Mesothelial cell of epicardium (in vitro differentiated cells): ENCODE measurements around the gene HEPN1. TPM values are rescaled to one million over a fixed set of nuclear protein-coding genes. Genes with fewer than 3 reads are reported as not detected.
A peak's percentile ranks its signal among the peaks of the same experiment; 100 is the strongest.

Source experiments
- DNase-seq, 2 experiments: peaks; one replicate each; pipeline ENCODE4 v3.0.0; 2021; ENCODE audit warnings: low spot score in 2 of 2; ENCODE audit not compliant: unreplicated experiment in 2 of 2
- H3K27ac Mint-ChIP-seq: 2 replicates; pipeline ENCODE4 v1.8.0; 2021; ENCODE audit warnings: mixed read lengths
- H3K27me3 Mint-ChIP-seq: 2 replicates; pipeline ENCODE4 v1.8.0; 2021; ENCODE audit warnings: low read depth, mixed read lengths
- H3K36me3 Mint-ChIP-seq: 2 replicates; pipeline ENCODE4 v1.8.0; 2021; ENCODE audit warnings: mixed read lengths
- H3K4me1 Mint-ChIP-seq: 2 replicates; pipeline ENCODE4 v1.8.0; 2021; ENCODE audit warnings: mixed read lengths
- H3K4me3 Mint-ChIP-seq: 2 replicates; pipeline ENCODE4 v1.8.0; 2021; ENCODE audit warnings: mild to moderate bottlenecking, moderate library complexity, mixed read lengths
- H3K9me3 Mint-ChIP-seq: 2 replicates; pipeline ENCODE4 v1.8.0; 2021; ENCODE audit warnings: mixed read lengths
- total RNA-seq: library from RNA; stranded (reverse); gene quantifications from 3 replicates; pipeline ENCODE4 v1.2.1, GENCODE V29; 2021
- TF ChIP-seq, protein P1 (sequence below): fragments of 200-600 bp; sonication (generic); IDR thresholded peaks from one replicate; pipeline ENCODE4 v1.5.0; 2021; ENCODE audit warnings: antibody characterized with exemption; ENCODE audit not compliant: unreplicated experiment

Gene HEPN1
- total RNA-seq, 1 donor from 2014 or later: not detected

- peak in 1 of 2 experiments; percentile 28 for DNase-seq
Observed at GRCh38 chr11:124873951-124874350, 45.1 kb upstream of the HEPN1 start.

GRCh38 chr11:124874571-124875255 lies 44.3 kb upstream of the HEPN1 start:
- TF ChIP-seq, protein P1, sequence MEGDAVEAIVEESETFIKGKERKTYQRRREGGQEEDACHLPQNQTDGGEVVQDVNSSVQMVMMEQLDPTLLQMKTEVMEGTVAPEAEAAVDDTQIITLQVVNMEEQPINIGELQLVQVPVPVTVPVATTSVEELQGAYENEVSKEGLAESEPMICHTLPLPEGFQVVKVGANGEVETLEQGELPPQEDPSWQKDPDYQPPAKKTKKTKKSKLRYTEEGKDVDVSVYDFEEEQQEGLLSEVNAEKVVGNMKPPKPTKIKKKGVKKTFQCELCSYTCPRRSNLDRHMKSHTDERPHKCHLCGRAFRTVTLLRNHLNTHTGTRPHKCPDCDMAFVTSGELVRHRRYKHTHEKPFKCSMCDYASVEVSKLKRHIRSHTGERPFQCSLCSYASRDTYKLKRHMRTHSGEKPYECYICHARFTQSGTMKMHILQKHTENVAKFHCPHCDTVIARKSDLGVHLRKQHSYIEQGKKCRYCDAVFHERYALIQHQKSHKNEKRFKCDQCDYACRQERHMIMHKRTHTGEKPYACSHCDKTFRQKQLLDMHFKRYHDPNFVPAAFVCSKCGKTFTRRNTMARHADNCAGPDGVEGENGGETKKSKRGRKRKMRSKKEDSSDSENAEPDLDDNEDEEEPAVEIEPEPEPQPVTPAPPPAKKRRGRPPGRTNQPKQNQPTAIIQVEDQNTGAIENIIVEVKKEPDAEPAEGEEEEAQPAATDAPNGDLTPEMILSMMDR: no peak
- Mint-ChIP-seq H3K27ac (no peak overlapping the region), H3K27me3 (peaks cover 63% of the 10 kb centered on the region), H3K4me3 (peak overlapping the region; percentile 46), H3K9me3 (no peaks in the 10 kb centered on the region), H3K4me1 (peaks cover 8% of the 10 kb centered on the region), H3K36me3 (no peaks in the 10 kb centered on the region)
- DNase-seq: no peak

More at GRCh38 chr11:124873951-124874350, 45.1 kb upstream of the HEPN1 start:
- Mint-ChIP-seq H3K4me3 (no peak overlapping the region), H3K36me3 (no peaks in the 10 kb centered on the region), H3K9me3 (no peaks in the 10 kb centered on the region), H3K27ac (no peak overlapping the region), H3K27me3 (peaks cover 71% of the 10 kb centered on the region), H3K4me1 (peaks cover 8% of the 10 kb centered on the region)
- TF ChIP-seq, protein P1: no peak

GRCh38 chr11:124875401-124875800 lies 43.6 kb upstream of the HEPN1 start:
- H3K9me3 Mint-ChIP-seq: no peaks in the 10 kb centered on the region
- H3K4me3 Mint-ChIP-seq: peak overlapping the region; percentile 82
- H3K36me3 Mint-ChIP-seq: no peaks in the 10 kb centered on the region
- H3K27me3 Mint-ChIP-seq: peaks cover 56% of the 10 kb centered on the region
- peaks cover 8% of the 10 kb centered on the region for H3K4me1 Mint-ChIP-seq
- no peak for DNase-seq
- TF ChIP-seq, protein P1: no peak
- no peak overlapping the region for H3K27ac Mint-ChIP-seq

DNA sequence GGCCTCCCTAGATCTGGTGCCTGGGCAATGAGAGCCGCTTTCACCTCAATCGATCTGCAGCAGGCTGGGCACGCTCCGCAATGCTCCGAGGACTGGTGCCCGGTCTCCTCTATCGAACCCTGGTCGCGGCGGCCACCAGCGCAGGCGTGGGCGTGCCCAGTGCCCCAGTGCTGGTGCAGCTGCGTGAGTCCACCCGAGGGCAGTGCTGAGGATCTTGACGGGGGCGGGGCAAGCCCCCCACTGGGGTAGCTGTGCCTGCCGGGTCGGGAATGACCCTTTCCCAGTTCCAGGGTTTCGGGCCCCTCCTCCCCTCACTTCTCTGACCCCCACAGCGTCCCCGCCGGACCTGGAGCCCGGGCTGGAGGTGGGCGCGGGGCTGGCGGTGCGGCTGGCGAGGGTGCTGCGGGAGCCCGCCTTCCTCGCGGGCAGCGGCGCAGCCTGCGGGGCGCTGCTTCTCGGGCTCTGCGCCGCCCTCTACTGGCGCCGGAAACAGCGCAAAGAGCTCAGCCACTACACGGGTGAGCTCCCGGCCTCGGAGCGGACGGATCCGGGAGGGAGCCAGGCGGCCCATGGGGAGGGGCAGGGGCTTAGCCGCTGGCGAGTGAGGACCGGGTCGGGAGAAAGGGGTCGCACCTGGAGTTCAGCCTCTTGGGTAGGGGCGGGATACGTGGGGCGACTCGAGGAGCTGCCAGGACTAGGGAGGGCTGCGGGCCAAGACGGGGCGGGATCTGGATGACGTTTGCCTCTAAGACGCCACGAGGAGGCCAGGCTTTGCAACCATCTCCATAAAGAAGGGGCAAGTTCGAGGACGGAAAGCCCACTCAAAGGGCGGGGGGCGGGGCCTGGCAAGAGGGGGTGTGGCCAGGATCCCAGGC lies 42.9 kb upstream of the HEPN1 start:
- Mint-ChIP-seq H3K27ac (peak overlapping the region; percentile 90), H3K27me3 (peaks cover 48% of the 10 kb centered on the region), H3K4me1 (peaks cover 8% of the 10 kb centered on the region), H3K36me3 (no peaks in the 10 kb centered on the region), H3K9me3 (no peaks in the 10 kb centered on the region), H3K4me3 (peak overlapping the region; percentile 82)
- peak; percentile 75 to 86 for DNase-seq
- TF ChIP-seq, protein P1: peak; percentile 61

- H3K4me1 Mint-ChIP-seq: peaks cover 8% of the 10 kb centered on the region
- peak overlapping the region; percentile 67 for H3K27ac Mint-ChIP-seq
- no peaks in the 10 kb centered on the region for H3K36me3 Mint-ChIP-seq
- DNase-seq: no peak
- H3K4me3 Mint-ChIP-seq: peak overlapping the region; percentile 82
- TF ChIP-seq, protein P1: no peak
- H3K9me3 Mint-ChIP-seq: no peaks in the 10 kb centered on the region
- H3K27me3 Mint-ChIP-seq: peaks cover 40% of the 10 kb centered on the region
Observed at GRCh38 chr11:124876818-124877630, 42.0 kb upstream of the HEPN1 start.
